ENCODE measurements around the gene SOX6. TPM values are rescaled to one million over a fixed set of nuclear protein-coding genes. Genes with fewer than 3 reads are reported as not detected.

Gene SOX6
- total RNA-seq, 4 donors from 2014 or later: 0.29 to 20.5 (median 8.2) TPM

- DNase-seq: no peak
- H3K27ac ChIP-seq: no peak overlapping the region
- intact Hi-C loops (cut with DNase I; ENCODE audit: low total_unique reads): no loop called here
- no peaks in the 10 kb centered on the region for H3K27me3 ChIP-seq
- H3K4me1 ChIP-seq: no peaks in the 10 kb centered on the region
- H3K9me3 ChIP-seq: no peaks in the 10 kb centered on the region
- H3K4me3 ChIP-seq: no peak overlapping the region
- H3K36me3 ChIP-seq: no peaks in the 10 kb centered on the region
- no peak for TF ChIP-seq POLR2A (IDR thresholded peaks at IDR 0.05)
- TF ChIP-seq, protein P1, sequence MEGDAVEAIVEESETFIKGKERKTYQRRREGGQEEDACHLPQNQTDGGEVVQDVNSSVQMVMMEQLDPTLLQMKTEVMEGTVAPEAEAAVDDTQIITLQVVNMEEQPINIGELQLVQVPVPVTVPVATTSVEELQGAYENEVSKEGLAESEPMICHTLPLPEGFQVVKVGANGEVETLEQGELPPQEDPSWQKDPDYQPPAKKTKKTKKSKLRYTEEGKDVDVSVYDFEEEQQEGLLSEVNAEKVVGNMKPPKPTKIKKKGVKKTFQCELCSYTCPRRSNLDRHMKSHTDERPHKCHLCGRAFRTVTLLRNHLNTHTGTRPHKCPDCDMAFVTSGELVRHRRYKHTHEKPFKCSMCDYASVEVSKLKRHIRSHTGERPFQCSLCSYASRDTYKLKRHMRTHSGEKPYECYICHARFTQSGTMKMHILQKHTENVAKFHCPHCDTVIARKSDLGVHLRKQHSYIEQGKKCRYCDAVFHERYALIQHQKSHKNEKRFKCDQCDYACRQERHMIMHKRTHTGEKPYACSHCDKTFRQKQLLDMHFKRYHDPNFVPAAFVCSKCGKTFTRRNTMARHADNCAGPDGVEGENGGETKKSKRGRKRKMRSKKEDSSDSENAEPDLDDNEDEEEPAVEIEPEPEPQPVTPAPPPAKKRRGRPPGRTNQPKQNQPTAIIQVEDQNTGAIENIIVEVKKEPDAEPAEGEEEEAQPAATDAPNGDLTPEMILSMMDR (IDR thresholded peaks at IDR 0.05): no peak
Measured at GRCh38 chr11:16223558-16223957, 132.8 kb downstream of the SOX6 start.

DNA sequence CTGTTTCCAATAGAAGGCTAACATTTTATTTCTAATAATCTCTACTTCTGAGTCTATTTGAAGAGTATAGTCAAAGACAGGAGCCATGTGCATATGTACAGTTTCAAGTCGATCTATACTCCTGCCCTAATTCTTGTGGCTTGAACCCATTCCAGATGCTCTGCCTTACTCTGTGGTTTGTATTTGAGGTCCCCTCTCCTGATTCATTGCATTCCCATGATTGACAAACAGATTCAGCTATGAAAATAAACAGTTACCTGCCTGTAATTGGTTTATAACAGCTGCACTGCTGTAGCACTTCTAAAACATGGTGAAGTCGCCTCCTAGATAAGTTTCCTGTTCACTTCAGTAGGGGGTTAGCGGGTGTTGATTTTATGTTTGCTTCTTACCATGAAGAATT lies 138.7 kb downstream of the SOX6 start:
- intact Hi-C loops (cut with DNase I; ENCODE audit: low total_unique reads): no loop called here
- H3K36me3 ChIP-seq: no peaks in the 10 kb centered on the region
- no peaks in the 10 kb centered on the region for H3K27me3 ChIP-seq
- H3K4me1 ChIP-seq: no peaks in the 10 kb centered on the region
- H3K27ac ChIP-seq: no peak overlapping the region
- DNase-seq: no peak
- no peaks in the 10 kb centered on the region for H3K9me3 ChIP-seq
- H3K4me3 ChIP-seq: no peak overlapping the region
- TF ChIP-seq POLR2A (IDR thresholded peaks at IDR 0.05): no peak
- TF ChIP-seq, protein P1 (IDR thresholded peaks at IDR 0.05): no peak

GRCh38 chr11:16216831-16217230 lies 139.5 kb downstream of the SOX6 start:
- no peak overlapping the region for H3K27ac ChIP-seq
- no peak overlapping the region for H3K4me3 ChIP-seq
- H3K27me3 ChIP-seq: no peaks in the 10 kb centered on the region
- no peak for DNase-seq
- no peaks in the 10 kb centered on the region for H3K36me3 ChIP-seq
- TF ChIP-seq, protein P1 (IDR thresholded peaks at IDR 0.05): no peak
- no peak for TF ChIP-seq POLR2A (IDR thresholded peaks at IDR 0.05)
- H3K4me1 ChIP-seq: no peaks in the 10 kb centered on the region
- H3K9me3 ChIP-seq: no peaks in the 10 kb centered on the region
- intact Hi-C loops (cut with DNase I; ENCODE audit: low total_unique reads): no loop called here

DNA sequence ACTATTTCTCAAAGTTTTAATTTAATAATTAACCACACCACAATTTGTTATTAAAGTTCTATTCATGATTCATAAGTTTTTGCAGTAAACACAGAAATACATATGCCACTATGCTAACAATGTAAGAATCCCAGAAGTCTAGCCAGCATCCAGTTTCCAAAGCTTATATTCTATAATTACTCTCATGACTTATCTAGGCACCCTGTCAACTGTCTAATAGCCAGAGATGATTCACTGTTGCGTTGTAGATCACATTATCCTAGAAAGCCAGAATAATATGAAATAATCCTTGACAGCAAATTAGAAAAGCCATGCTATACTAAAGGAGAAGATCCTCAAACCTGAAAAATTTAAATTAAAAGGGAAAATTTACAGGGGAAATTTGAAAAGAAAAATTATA lies 141.0 kb downstream of the SOX6 start:
- TF ChIP-seq, protein P1 (IDR thresholded peaks at IDR 0.05): no peak
- no peak for TF ChIP-seq POLR2A (IDR thresholded peaks at IDR 0.05)
- no peak overlapping the region for H3K4me3 ChIP-seq
- no peaks in the 10 kb centered on the region for H3K36me3 ChIP-seq
- intact Hi-C loops (cut with DNase I; ENCODE audit: low total_unique reads): no loop called here
- no peaks in the 10 kb centered on the region for H3K9me3 ChIP-seq
- no peaks in the 10 kb centered on the region for H3K27me3 ChIP-seq
- H3K4me1 ChIP-seq: no peaks in the 10 kb centered on the region
- no peak overlapping the region for H3K27ac ChIP-seq
- DNase-seq: no peak

GRCh38 chr11:16211407-16211806 lies 144.9 kb downstream of the SOX6 start:
- no peak overlapping the region for H3K4me3 ChIP-seq
- no peaks in the 10 kb centered on the region for H3K36me3 ChIP-seq
- H3K4me1 ChIP-seq: no peaks in the 10 kb centered on the region
- TF ChIP-seq, protein P1 (IDR thresholded peaks at IDR 0.05): no peak
- no peak for TF ChIP-seq POLR2A (IDR thresholded peaks at IDR 0.05)
- H3K27ac ChIP-seq: no peak overlapping the region
- DNase-seq: no peak
- no peaks in the 10 kb centered on the region for H3K27me3 ChIP-seq
- H3K9me3 ChIP-seq: no peaks in the 10 kb centered on the region
- intact Hi-C loops (cut with DNase I; ENCODE audit: low total_unique reads): no loop called here

All from uterus (tissue), 4 donors.